Smooth muscle cell (in vitro differentiated cells): ENCODE data around the gene NPIPA7. TPM values are rescaled to one million over a fixed set of nuclear protein-coding genes. Genes with fewer than 3 reads are reported as not detected.
"Not testable (repeated sequence)": the region's sequence is repeated elsewhere in the genome, so short reads cannot be mapped to it uniquely, and the experiment has no call there.

Source experiments
- DNase-seq: peaks from one replicate; lab custom pipeline; 2025; ENCODE audit not compliant: unreplicated experiment; lab: John Stamatoyannopoulos, UW
- H2AFZ ChIP-seq: fragments of 200-600 bp; sonication (generic); 2 replicates; pipeline ENCODE4 v1.6.0; 2016; ENCODE audit warnings: antibody characterized with exemption, low read depth, mild to moderate bottlenecking
- H3F3A ChIP-seq: fragments of 200-600 bp; sonication (generic); 2 replicates; pipeline ENCODE4 v1.6.0; 2017; ENCODE audit warnings: antibody characterized with exemption, low read depth
- H3K27ac ChIP-seq: fragments of 200-600 bp; sonication (generic); 2 replicates; pipeline ENCODE4 v1.5.1; 2016; ENCODE audit warnings: low read depth, mild to moderate bottlenecking
- H3K27me3 ChIP-seq: fragments of 200-600 bp; sonication (generic); 2 replicates; pipeline ENCODE4 v1.6.1; 2016; ENCODE audit warnings: low read depth, mild to moderate bottlenecking
- H3K36me3 ChIP-seq: fragments of 200-600 bp; sonication (generic); 2 replicates; pipeline ENCODE4 v1.5.1; 2016; ENCODE audit warnings: low read depth
- H3K4me1 ChIP-seq: fragments of 200-600 bp; sonication (generic); 2 replicates; pipeline ENCODE4 v1.5.1; 2016; ENCODE audit warnings: low read depth
- H3K4me2 ChIP-seq: fragments of 200-600 bp; sonication (generic); 2 replicates; pipeline ENCODE4 v1.6.0; 2016; ENCODE audit warnings: mild to moderate bottlenecking
- H3K4me3 ChIP-seq: fragments of 200-600 bp; sonication (generic); 2 replicates; pipeline ENCODE4 v1.5.1; 2016; ENCODE audit warnings: mild to moderate bottlenecking
- H3K79me2 ChIP-seq: fragments of 200-600 bp; sonication (generic); 2 replicates; pipeline ENCODE4 v1.6.0; 2016; ENCODE audit warnings: low read depth, mild to moderate bottlenecking
- H3K9ac ChIP-seq: fragments of 200-600 bp; sonication (generic); 2 replicates; pipeline ENCODE4 v1.6.0; 2016; ENCODE audit warnings: low read depth
- H3K9me3 ChIP-seq: fragments of 200-600 bp; sonication (generic); replicated peaks from 2 replicates; pipeline ENCODE4 v1.5.1; 2016; ENCODE audit warnings: low read depth
- H4K20me1 ChIP-seq: fragments of 200-600 bp; sonication (generic); 2 replicates; pipeline ENCODE4 v1.6.0; 2016; ENCODE audit warnings: low read depth
- WGBS: methylation state at CpG from one replicate; pipeline ENCODE4 v1.1.7; 2016; ENCODE audit warnings: low lambda C conversion rate; 5-methylcytosine and 5-hydroxymethylcytosine counted together
- polyA plus RNA-seq: library from polyadenylated mRNA; unstranded; fragments of >200 nt; fragmentation: Nextera tagmentation; extraction: Ambion mirVana; gene quantifications from 2 replicates; pipeline ENCODE4 v1.2.1, GENCODE V29; 2016
- total RNA-seq: library from RNA; depleted of rRNA; stranded (reverse); fragments of >200 nt; gene quantifications from 2 replicates; pipeline ENCODE4 v1.2.3, GENCODE V29; 2014

The NPIPA7 gene
- total and polyA plus RNA-seq, 2 experiments from 2014 or later = 0.27 TPM; not detected in 1

DNA sequence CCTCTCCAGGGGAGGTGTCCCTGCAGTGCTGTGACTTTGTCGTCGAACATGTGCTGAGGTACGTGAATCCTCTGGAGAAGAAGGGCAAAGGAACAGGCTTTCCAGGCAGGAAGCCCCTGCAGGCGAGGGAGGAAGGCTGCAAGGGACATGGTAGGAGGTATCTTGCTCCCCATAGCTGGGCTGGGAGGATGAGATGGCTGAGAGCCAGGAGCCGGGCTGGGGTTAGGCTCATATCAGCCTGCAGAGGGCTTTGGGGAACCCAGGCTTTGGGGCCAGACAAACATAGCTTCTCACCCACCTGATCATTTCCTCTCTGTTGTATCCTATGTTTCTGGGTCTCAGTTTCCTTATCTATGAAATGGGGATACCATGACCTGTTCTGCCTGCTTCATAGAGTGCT lies 26.5 kb downstream of the NPIPA7 start:
- not testable (repeated sequence) for H3K27ac ChIP-seq, H3K79me2 ChIP-seq, H4K20me1 ChIP-seq, DNase-seq, H2AFZ ChIP-seq, H3K4me2 ChIP-seq, H3K9ac ChIP-seq, H3K4me1 ChIP-seq, H3K4me3 ChIP-seq, H3F3A ChIP-seq, H3K36me3 ChIP-seq, H3K27me3 ChIP-seq, H3K9me3 ChIP-seq
- WGBS = no CpG with 5 or more reads among the region's 5 CpGs

GRCh38 chr16:16408430-16408829 lies 29.5 kb downstream of the NPIPA7 start:
- not testable (repeated sequence) for H3K9me3 ChIP-seq, H3K36me3 ChIP-seq, H3K27me3 ChIP-seq, H4K20me1 ChIP-seq, H3K4me1 ChIP-seq, H3F3A ChIP-seq, H3K4me2 ChIP-seq, H2AFZ ChIP-seq, H3K4me3 ChIP-seq, DNase-seq, H3K79me2 ChIP-seq, H3K27ac ChIP-seq, H3K9ac ChIP-seq
- 93% methylated on average over 1 of the region's 6 CpGs for WGBS

DNA sequence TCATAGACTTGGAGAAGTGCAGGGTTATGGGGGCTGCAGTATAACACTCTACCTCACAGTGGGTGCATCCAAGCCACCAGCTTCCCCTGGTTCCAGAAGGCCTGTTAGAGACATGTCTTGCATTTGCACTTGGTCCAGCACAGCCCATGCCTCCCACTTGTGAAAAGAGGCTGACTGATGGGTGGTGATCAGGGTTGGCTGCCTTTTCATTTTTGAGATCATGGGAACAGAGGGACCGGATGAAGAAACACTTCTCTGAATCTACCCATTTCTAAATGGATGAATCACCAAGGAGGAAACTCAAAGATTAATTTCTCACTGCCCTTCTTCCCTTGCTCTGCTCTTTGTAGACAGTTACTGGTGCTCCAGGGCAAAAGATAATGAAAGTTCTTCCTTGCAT lies 34.8 kb downstream of the NPIPA7 start:
- no CpG with 5 or more reads among the region's 1 CpG for whole genome bisulfite sequencing
- not testable (repeated sequence) for H3K36me3 ChIP-seq, DNase-seq, H3K27ac ChIP-seq, H2AFZ ChIP-seq, H3K9me3 ChIP-seq, H3K4me3 ChIP-seq, H3F3A ChIP-seq, H3K4me2 ChIP-seq, H3K27me3 ChIP-seq, H4K20me1 ChIP-seq, H3K79me2 ChIP-seq, H3K4me1 ChIP-seq, H3K9ac ChIP-seq

DNA sequence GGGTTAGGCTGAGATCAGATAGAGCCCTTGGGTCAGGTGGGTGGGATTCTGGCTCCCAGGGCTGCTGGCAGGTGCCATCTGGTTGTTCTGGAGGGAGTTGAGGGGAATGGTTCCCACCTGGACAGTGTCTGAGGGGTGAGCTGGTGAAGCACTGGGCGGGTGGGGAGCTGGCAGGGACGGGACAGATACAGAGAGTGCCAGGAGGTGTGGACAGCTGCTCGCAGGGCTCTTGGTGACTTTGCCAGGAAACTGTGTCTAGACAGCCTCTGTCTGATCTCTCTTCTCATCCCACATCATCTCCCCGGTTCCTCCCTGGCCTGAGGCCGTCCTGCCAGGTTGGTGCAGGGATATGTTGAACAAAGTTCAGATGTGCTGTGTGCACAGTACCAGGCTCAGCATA lies 38.1 kb downstream of the NPIPA7 start:
- H3K9me3 ChIP-seq, H3K4me2 ChIP-seq, DNase-seq, H3K4me3 ChIP-seq, H4K20me1 ChIP-seq, H3K9ac ChIP-seq, H3K79me2 ChIP-seq, H2AFZ ChIP-seq, H3K27ac ChIP-seq, H3K4me1 ChIP-seq, H3F3A ChIP-seq, H3K27me3 ChIP-seq, H3K36me3 ChIP-seq: not testable (repeated sequence)
- WGBS = no CpG with 5 or more reads among the region's 5 CpGs

GRCh38 chr16:16417914-16418544 lies 39.1 kb downstream of the NPIPA7 start:
- H2AFZ ChIP-seq, H3K9me3 ChIP-seq, H3K4me2 ChIP-seq, H3K9ac ChIP-seq, H3K36me3 ChIP-seq, H3F3A ChIP-seq, DNase-seq, H3K4me3 ChIP-seq, H3K79me2 ChIP-seq, H3K27ac ChIP-seq, H3K27me3 ChIP-seq, H4K20me1 ChIP-seq, H3K4me1 ChIP-seq: not testable (repeated sequence)
- WGBS = 58% methylated on average over 2 of the region's 5 CpGs

GRCh38 chr16:16420515-16420914 lies 41.6 kb downstream of the NPIPA7 start:
- DNase-seq, H3K79me2 ChIP-seq, H3K9ac ChIP-seq, H2AFZ ChIP-seq, H3K4me1 ChIP-seq, H3K4me3 ChIP-seq, H3K27me3 ChIP-seq, H3F3A ChIP-seq, H3K9me3 ChIP-seq, H3K36me3 ChIP-seq, H3K4me2 ChIP-seq, H3K27ac ChIP-seq, H4K20me1 ChIP-seq: not testable (repeated sequence)
- WGBS = 83% methylated on average over 1 of the region's 1 CpG

GRCh38 chr16:16425146-16425545 lies 46.2 kb downstream of the NPIPA7 start:
- H3K4me1 ChIP-seq, H2AFZ ChIP-seq, H3K9me3 ChIP-seq, H3K9ac ChIP-seq, H3K4me2 ChIP-seq, H3K4me3 ChIP-seq, H3F3A ChIP-seq, DNase-seq, H3K79me2 ChIP-seq, H3K27me3 ChIP-seq, H3K36me3 ChIP-seq, H4K20me1 ChIP-seq, H3K27ac ChIP-seq: not testable (repeated sequence)
- no CpG with 5 or more reads among the region's 2 CpGs for WGBS

- 63% methylated on average over 2 of the region's 3 CpGs for WGBS
- H3K36me3 ChIP-seq, H3K9me3 ChIP-seq, H3K4me2 ChIP-seq, H3K4me1 ChIP-seq, H3F3A ChIP-seq, H3K79me2 ChIP-seq, DNase-seq, H4K20me1 ChIP-seq, H3K9ac ChIP-seq, H3K27me3 ChIP-seq, H3K4me3 ChIP-seq, H2AFZ ChIP-seq, H3K27ac ChIP-seq: not testable (repeated sequence)
Observed at GRCh38 chr16:16431135-16431534, 52.2 kb downstream of the NPIPA7 start.

DNA sequence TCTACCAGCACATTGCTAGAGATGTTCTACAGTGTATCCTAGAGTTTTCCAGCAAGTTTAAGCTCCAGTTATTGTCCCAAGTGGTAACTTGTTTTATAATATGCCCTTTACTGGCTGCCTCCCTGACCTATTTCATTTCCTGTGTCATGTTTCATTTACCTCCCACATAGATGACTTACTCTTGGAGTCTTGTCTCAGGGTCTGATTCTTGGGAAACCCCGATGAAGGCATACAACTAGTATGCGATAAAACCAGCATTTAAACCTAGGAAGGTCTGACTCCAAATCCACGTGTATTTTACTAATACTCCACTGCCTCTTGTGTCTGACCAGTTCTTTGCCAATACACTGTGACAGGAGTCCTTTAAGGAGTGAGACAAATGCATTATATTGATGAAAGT lies 55.8 kb downstream of the NPIPA7 start:
- H3K27me3 ChIP-seq, H3K4me3 ChIP-seq, H3K27ac ChIP-seq, H3K4me1 ChIP-seq, H4K20me1 ChIP-seq, H3K4me2 ChIP-seq, H3K79me2 ChIP-seq, H3K9me3 ChIP-seq, H2AFZ ChIP-seq, DNase-seq, H3K36me3 ChIP-seq, H3K9ac ChIP-seq, H3F3A ChIP-seq: not testable (repeated sequence)
- 75% methylated on average over 2 of the region's 3 CpGs for WGBS
